GM23338 (cell line): Measurements from ENCODE around the gene PARVB. TPM values are rescaled to one million over a fixed set of nuclear protein-coding genes. Genes with fewer than 3 reads are reported as not detected.

Experiments
- ATAC-seq: fragments of 200-7000 bp; cut with Tn5 transposase; 3 replicates; pipeline ENCODE4 v1.9.1; 2020
- DNase-seq: peaks from one replicate; pipeline ENCODE4 v3.0.0-alpha.2; 2015; ENCODE audit warnings: low spot score
- H2AFZ ChIP-seq: fragments of 200-600 bp; sonication (generic); 2 replicates; pipeline ENCODE4 v1.8.0; 2016; ENCODE audit warnings: antibody characterized with exemption, mild to moderate bottlenecking, moderate library complexity
- H3F3A ChIP-seq: fragments of 200-600 bp; sonication (generic); replicated peaks from 2 replicates; pipeline ENCODE4 v1.8.0; 2017; ENCODE audit warnings: antibody characterized with exemption, mixed run types, low read depth
- H3K27ac ChIP-seq: fragments of 200-600 bp; sonication (generic); 2 replicates; pipeline ENCODE4 v1.6.1; 2016; ENCODE audit warnings: low read depth
- H3K27me3 ChIP-seq: fragments of 200-600 bp; sonication (generic); 2 replicates; pipeline ENCODE4 v1.8.0; 2016; ENCODE audit warnings: mild to moderate bottlenecking, mixed run types, moderate library complexity; ENCODE audit not compliant: insufficient read depth
- H3K36me3 ChIP-seq: fragments of 200-600 bp; sonication (generic); 2 replicates; pipeline ENCODE4 v1.8.0; 2016; ENCODE audit warnings: mild to moderate bottlenecking; ENCODE audit not compliant: insufficient read depth
- H3K4me1 ChIP-seq: fragments of 200-600 bp; sonication (generic); 2 replicates; pipeline ENCODE4 v1.8.0; 2016; ENCODE audit warnings: mild to moderate bottlenecking, moderate library complexity; ENCODE audit not compliant: insufficient read depth
- H3K4me2 ChIP-seq: fragments of 200-600 bp; sonication (generic); 2 replicates; pipeline ENCODE4 v1.7.1; 2017; ENCODE audit warnings: mixed run types
- H3K4me3 ChIP-seq: fragments of 200-600 bp; sonication (generic); 2 replicates; pipeline ENCODE4 v1.6.1; 2016; ENCODE audit warnings: mixed run types
- H3K79me2 ChIP-seq: fragments of 200-600 bp; sonication (generic); replicated peaks from 2 replicates; pipeline ENCODE4 v1.8.0; 2017; ENCODE audit warnings: mild to moderate bottlenecking; ENCODE audit not compliant: insufficient read depth
- H3K9me2 ChIP-seq: fragments of 200-600 bp; sonication (generic); 2 replicates; pipeline ENCODE4 v1.8.0; 2017; ENCODE audit not compliant: insufficient read depth
- H4K20me1 ChIP-seq: fragments of 200-600 bp; sonication (generic); replicated peaks from 2 replicates; pipeline ENCODE4 v1.8.0; 2017; ENCODE audit warnings: mild to moderate bottlenecking; ENCODE audit not compliant: insufficient read depth
- H3K27ac Mint-ChIP-seq: 2 replicates; pipeline ENCODE4 v1.8.0; 2020; ENCODE audit warnings: inconsistent platforms, mild to moderate bottlenecking, moderate library complexity, mixed read lengths
- H3K27me3 Mint-ChIP-seq: 3 replicates; pipeline ENCODE4 v1.8.0; 2022; ENCODE audit warnings: low read depth, mild to moderate bottlenecking, moderate library complexity, mixed read lengths, inconsistent platforms; ENCODE audit not compliant: insufficient read depth, poor library complexity
- H3K36me3 Mint-ChIP-seq: 3 replicates; pipeline ENCODE4 v1.8.0; 2021; ENCODE audit warnings: low read depth, mild to moderate bottlenecking, inconsistent platforms, moderate library complexity, mixed read lengths
- H3K4me1 Mint-ChIP-seq: 3 replicates; pipeline ENCODE4 v1.8.0; 2020; ENCODE audit warnings: mild to moderate bottlenecking, inconsistent platforms, mixed read lengths
- H3K4me3 Mint-ChIP-seq: 3 replicates; pipeline ENCODE4 v1.8.0; 2021; ENCODE audit warnings: moderate library complexity, mild to moderate bottlenecking, inconsistent platforms, mixed read lengths
- H3K9me3 Mint-ChIP-seq: 3 replicates; pipeline ENCODE4 v1.8.0; 2020; ENCODE audit warnings: moderate library complexity, mild to moderate bottlenecking, inconsistent platforms, mixed read lengths
- EZH2 ChIP-seq: fragments of 200-600 bp; sonication (generic); IDR thresholded peaks from one replicate; pipeline ENCODE4 v1.8.0; 2017; ENCODE audit warnings: antibody characterized with exemption, mild to moderate bottlenecking, low read depth; ENCODE audit not compliant: unreplicated experiment
- POLR2AphosphoS5 ChIP-seq: IDR thresholded peaks from 2 replicates; pipeline ENCODE4 v1.6.1; 2016; ENCODE audit warnings: antibody characterized with exemption, low read depth
- STAT1 ChIP-seq: IDR thresholded peaks from one replicate; pipeline ENCODE4 v1.6.1; 2016; ENCODE audit warnings: antibody characterized with exemption; ENCODE audit not compliant: unreplicated experiment
- ZNF462 ChIP-seq: fragments of 250-450 bp; sonication (Bioruptor Pico); IDR thresholded peaks from 2 replicates; pipeline ENCODE4 v1.5.0; 2020; ENCODE audit warnings: mild to moderate bottlenecking, moderate library complexity
- polyA plus RNA-seq: library from polyadenylated mRNA; unstranded; fragments of >200 nt; fragmentation: Nextera tagmentation; extraction: Ambion mirVana; gene quantifications from 2 replicates; pipeline ENCODE4 v1.2.1, GENCODE V29; 2016
- total RNA-seq: library from RNA; depleted of rRNA; stranded (reverse); fragments of >200 nt; shearing (Covaris generic); gene quantifications from 2 replicates; pipeline ENCODE4 v1.2.3, GENCODE V29; 2014
- TF ChIP-seq, protein P1 (sequence below): IDR thresholded peaks from 2 replicates; pipeline ENCODE4 v1.6.1; 2016; ENCODE audit warnings: antibody characterized with exemption
- TF ChIP-seq, protein P2 (sequence below), 2 experiments: fragments of 200-600 bp in 1 of 2; sonication (generic) in 1 of 2; conservative IDR thresholded peaks; 2 replicates each; pipeline versions ENCODE4 v1.5.1 to v1.6.1; 2016 to 2017; ENCODE audit warnings: antibody characterized with exemption in 2 of 2, low read depth in 2 of 2, mild to moderate bottlenecking in 2 of 2, moderate library complexity in 1 of 2

PARVB gene
- total and polyA plus RNA-seq, 2 experiments from 2014 or later = 4.3 to 7.7 TPM

DNA sequence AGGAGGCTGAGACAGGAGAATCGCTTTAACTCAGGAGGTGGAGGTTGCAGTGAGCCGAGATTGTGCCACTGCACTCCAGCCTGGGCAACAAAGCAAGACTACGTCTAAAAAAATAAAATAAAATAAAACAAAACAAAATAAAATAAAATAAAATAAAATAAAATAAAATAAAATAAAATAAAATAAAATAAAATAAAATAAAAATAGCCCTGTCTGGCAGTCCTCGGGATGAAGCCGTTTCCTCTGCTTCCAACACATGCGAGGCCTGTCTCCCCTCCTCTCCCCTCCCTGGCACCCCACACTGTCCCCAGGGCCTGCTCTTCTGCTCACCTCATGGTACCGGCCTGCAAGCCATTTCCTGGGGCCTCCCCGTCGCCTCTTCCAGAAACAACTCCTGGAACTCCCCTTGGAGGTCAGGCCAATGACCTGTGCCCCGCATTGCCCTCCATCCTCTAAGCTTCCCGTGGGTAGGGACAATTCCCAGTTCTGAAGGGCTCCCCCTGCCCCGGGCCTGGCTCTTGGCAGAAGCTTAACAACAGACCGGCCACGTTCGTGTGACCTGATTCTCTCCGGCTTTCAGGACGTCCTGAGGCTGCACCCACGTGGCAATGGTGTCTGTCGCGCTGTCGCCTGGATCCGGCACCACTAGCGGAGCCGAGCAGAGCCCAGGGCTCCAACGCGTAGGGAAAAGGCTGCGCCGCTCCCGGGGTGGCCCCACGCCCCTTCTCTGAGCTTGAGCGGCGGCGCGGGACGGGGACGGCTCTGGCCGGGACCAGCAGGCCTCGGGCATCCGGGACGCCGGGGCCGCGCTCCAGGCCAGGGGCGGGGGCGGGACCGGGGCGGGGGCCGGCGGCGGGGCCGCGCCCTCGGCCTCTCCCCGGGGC lies 456 bp upstream of the PARVB start:
- peak; percentile 75 for DNase-seq
- ATAC-seq = peak; percentile 78
- peak overlapping the region; percentile 77 for H3K4me3 Mint-ChIP-seq
- peak overlapping the region; percentile 99 for H2AFZ ChIP-seq
- peaks cover 18% of the 10 kb centered on the region for H3K4me1 Mint-ChIP-seq
- H3K27me3 Mint-ChIP-seq = peaks cover 23% of the 10 kb centered on the region
- H3K79me2 ChIP-seq = peaks cover 8% of the 10 kb centered on the region; the same call in 1 of the 2 replicates
- no peaks in the 10 kb centered on the region for H3F3A ChIP-seq
- no peaks in the 10 kb centered on the region for H4K20me1 ChIP-seq
- no peaks in the 10 kb centered on the region for H3K36me3 Mint-ChIP-seq
- no peak overlapping the region for H3K27ac Mint-ChIP-seq
- H3K9me2 ChIP-seq = no peaks in the 10 kb centered on the region
- peak overlapping the region; percentile 64 for H3K4me3 ChIP-seq
- peaks cover 5% of the 10 kb centered on the region; the same call in 1 of the 2 replicates for H3K27me3 ChIP-seq
- H3K4me1 ChIP-seq = peaks cover 18% of the 10 kb centered on the region; the same call in 1 of the 2 replicates
- no peaks in the 10 kb centered on the region for H3K36me3 ChIP-seq
- H3K9me3 Mint-ChIP-seq = no peaks in the 10 kb centered on the region
- H3K27ac ChIP-seq = no peak overlapping the region
- no peak for TF ChIP-seq EZH2
- TF ChIP-seq POLR2AphosphoS5 = peak; percentile 38; the same call in 1 of the 2 replicates
- peak overlapping the region; percentile 88 for H3K4me2 ChIP-seq

GRCh38 chr22:44025171-44026065 lies 1.3 kb downstream of the PARVB start:
- Histone ChIP-seq H3K4me1 (peaks cover 18% of the 10 kb centered on the region; the same call in 1 of the 2 replicates), H2AFZ (peak overlapping the region; percentile 76; the same call in 1 of the 2 replicates), H3K36me3 (no peaks in the 10 kb centered on the region), H3K4me3 (peak overlapping the region; percentile 57), H3K9me2 (no peaks in the 10 kb centered on the region), H3K27me3 (peaks cover 5% of the 10 kb centered on the region; the same call in 1 of the 2 replicates), H3K79me2 (peaks cover 8% of the 10 kb centered on the region; the same call in 1 of the 2 replicates), H3F3A (no peaks in the 10 kb centered on the region), H3K4me2 (peak overlapping the region; percentile 76), H3K27ac (no peak overlapping the region), H4K20me1 (no peaks in the 10 kb centered on the region)
- Mint-ChIP-seq H3K4me1 (peaks cover 18% of the 10 kb centered on the region), H3K27me3 (peaks cover 23% of the 10 kb centered on the region), H3K36me3 (no peaks in the 10 kb centered on the region), H3K4me3 (peak overlapping the region; percentile 75), H3K9me3 (no peaks in the 10 kb centered on the region), H3K27ac (no peak overlapping the region)
- DNase-seq = peak; percentile 36
- ATAC-seq = no peak
- TF ChIP-seq STAT1 = no peak
- TF ChIP-seq, protein P1, sequence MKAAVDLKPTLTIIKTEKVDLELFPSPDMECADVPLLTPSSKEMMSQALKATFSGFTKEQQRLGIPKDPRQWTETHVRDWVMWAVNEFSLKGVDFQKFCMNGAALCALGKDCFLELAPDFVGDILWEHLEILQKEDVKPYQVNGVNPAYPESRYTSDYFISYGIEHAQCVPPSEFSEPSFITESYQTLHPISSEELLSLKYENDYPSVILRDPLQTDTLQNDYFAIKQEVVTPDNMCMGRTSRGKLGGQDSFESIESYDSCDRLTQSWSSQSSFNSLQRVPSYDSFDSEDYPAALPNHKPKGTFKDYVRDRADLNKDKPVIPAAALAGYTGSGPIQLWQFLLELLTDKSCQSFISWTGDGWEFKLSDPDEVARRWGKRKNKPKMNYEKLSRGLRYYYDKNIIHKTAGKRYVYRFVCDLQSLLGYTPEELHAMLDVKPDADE = no peak
- TF ChIP-seq ZNF462 (CRISPR knock-in tag) = no peak
- TF ChIP-seq, protein P2, sequence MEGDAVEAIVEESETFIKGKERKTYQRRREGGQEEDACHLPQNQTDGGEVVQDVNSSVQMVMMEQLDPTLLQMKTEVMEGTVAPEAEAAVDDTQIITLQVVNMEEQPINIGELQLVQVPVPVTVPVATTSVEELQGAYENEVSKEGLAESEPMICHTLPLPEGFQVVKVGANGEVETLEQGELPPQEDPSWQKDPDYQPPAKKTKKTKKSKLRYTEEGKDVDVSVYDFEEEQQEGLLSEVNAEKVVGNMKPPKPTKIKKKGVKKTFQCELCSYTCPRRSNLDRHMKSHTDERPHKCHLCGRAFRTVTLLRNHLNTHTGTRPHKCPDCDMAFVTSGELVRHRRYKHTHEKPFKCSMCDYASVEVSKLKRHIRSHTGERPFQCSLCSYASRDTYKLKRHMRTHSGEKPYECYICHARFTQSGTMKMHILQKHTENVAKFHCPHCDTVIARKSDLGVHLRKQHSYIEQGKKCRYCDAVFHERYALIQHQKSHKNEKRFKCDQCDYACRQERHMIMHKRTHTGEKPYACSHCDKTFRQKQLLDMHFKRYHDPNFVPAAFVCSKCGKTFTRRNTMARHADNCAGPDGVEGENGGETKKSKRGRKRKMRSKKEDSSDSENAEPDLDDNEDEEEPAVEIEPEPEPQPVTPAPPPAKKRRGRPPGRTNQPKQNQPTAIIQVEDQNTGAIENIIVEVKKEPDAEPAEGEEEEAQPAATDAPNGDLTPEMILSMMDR (conservative IDR thresholded peaks at IDR 0.05; ENCODE audit: low read depth in 2 of 2) = no peak
